ENCODE data around the gene GDAP1L1.
"Not testable (repeated sequence)": the region's sequence is repeated elsewhere in the genome, so short reads cannot be mapped to it uniquely, and the experiment has no call there.

GRCh38 chr20:44236840-44237239 is 10.3 kb upstream of the GDAP1L1 start:
- TF ChIP-seq CTCF (IDR thresholded peaks at IDR 0.05 in 4 of 5, conservative IDR thresholded peaks at IDR 0.05 in 1 of 5); POLR2A (IDR thresholded peaks at IDR 0.05): not testable (repeated sequence)
